GM23338 (cell line): Measurements from ENCODE around the gene MYCBPAP.

Experiments
- CREB1 ChIP-seq: fragments of 250-450 bp; sonication (Bioruptor Pico); IDR thresholded peaks from 2 replicates; pipeline ENCODE4 v1.5.0; 2020; ENCODE audit warnings: low read depth, mild to moderate bottlenecking, moderate library complexity
- EZH2 ChIP-seq: fragments of 200-600 bp; sonication (generic); IDR thresholded peaks from one replicate; pipeline ENCODE4 v1.8.0; 2017; ENCODE audit warnings: antibody characterized with exemption, mild to moderate bottlenecking, low read depth; ENCODE audit not compliant: unreplicated experiment
- EZH2phosphoT487 ChIP-seq: fragments of 200-600 bp; sonication (generic); IDR thresholded peaks from one replicate; pipeline ENCODE4 v1.8.1; 2018; ENCODE audit warnings: antibody characterized with exemption; ENCODE audit not compliant: unreplicated experiment
- POLR2AphosphoS5 ChIP-seq: IDR thresholded peaks from 2 replicates; pipeline ENCODE4 v1.6.1; 2016; ENCODE audit warnings: antibody characterized with exemption, low read depth
- TF ChIP-seq, protein P1 (sequence below), 2 experiments: fragments of 200-600 bp in 1 of 2; sonication (generic) in 1 of 2; conservative IDR thresholded peaks; 2 replicates each; pipeline versions ENCODE4 v1.5.1 to v1.6.1; 2016 to 2017; ENCODE audit warnings: antibody characterized with exemption in 2 of 2, low read depth in 2 of 2, mild to moderate bottlenecking in 2 of 2, moderate library complexity in 1 of 2
- TF ChIP-seq, protein P2 (sequence below): IDR thresholded peaks from one replicate; pipeline ENCODE4 v1.6.1; 2018; ENCODE audit warnings: antibody characterized with exemption; ENCODE audit not compliant: unreplicated experiment

DNA sequence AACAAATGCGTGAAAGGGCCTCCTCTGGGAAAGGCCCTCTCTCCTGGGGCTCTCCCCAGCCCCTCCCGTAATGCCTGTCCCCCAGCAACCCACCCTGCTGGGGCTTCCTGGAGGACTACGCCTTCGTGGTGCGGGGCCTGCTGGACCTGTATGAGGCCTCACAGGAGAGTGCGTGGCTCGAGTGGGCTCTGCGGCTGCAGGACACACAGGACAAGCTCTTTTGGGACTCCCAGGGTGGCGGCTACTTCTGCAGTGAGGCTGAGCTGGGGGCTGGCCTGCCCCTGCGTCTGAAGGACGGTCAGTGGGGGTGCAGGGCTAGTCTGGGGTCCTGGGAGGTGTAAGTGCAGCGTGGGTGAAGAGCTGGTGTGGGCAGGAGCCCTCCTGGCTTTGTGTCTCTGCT lies 43.6 kb downstream of the MYCBPAP start:
- TF ChIP-seq, protein P1, sequence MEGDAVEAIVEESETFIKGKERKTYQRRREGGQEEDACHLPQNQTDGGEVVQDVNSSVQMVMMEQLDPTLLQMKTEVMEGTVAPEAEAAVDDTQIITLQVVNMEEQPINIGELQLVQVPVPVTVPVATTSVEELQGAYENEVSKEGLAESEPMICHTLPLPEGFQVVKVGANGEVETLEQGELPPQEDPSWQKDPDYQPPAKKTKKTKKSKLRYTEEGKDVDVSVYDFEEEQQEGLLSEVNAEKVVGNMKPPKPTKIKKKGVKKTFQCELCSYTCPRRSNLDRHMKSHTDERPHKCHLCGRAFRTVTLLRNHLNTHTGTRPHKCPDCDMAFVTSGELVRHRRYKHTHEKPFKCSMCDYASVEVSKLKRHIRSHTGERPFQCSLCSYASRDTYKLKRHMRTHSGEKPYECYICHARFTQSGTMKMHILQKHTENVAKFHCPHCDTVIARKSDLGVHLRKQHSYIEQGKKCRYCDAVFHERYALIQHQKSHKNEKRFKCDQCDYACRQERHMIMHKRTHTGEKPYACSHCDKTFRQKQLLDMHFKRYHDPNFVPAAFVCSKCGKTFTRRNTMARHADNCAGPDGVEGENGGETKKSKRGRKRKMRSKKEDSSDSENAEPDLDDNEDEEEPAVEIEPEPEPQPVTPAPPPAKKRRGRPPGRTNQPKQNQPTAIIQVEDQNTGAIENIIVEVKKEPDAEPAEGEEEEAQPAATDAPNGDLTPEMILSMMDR (conservative IDR thresholded peaks at IDR 0.05; ENCODE audit: low read depth in 2 of 2) = no peak
- TF ChIP-seq, protein P2, sequence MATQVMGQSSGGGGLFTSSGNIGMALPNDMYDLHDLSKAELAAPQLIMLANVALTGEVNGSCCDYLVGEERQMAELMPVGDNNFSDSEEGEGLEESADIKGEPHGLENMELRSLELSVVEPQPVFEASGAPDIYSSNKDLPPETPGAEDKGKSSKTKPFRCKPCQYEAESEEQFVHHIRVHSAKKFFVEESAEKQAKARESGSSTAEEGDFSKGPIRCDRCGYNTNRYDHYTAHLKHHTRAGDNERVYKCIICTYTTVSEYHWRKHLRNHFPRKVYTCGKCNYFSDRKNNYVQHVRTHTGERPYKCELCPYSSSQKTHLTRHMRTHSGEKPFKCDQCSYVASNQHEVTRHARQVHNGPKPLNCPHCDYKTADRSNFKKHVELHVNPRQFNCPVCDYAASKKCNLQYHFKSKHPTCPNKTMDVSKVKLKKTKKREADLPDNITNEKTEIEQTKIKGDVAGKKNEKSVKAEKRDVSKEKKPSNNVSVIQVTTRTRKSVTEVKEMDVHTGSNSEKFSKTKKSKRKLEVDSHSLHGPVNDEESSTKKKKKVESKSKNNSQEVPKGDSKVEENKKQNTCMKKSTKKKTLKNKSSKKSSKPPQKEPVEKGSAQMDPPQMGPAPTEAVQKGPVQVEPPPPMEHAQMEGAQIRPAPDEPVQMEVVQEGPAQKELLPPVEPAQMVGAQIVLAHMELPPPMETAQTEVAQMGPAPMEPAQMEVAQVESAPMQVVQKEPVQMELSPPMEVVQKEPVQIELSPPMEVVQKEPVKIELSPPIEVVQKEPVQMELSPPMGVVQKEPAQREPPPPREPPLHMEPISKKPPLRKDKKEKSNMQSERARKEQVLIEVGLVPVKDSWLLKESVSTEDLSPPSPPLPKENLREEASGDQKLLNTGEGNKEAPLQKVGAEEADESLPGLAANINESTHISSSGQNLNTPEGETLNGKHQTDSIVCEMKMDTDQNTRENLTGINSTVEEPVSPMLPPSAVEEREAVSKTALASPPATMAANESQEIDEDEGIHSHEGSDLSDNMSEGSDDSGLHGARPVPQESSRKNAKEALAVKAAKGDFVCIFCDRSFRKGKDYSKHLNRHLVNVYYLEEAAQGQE = no peak
- TF ChIP-seq EZH2 (no peak), POLR2AphosphoS5 (no peak), EZH2phosphoT487 (no peak), CREB1 (CRISPR knock-in tag) (no peak)
